IMR-90 (cell line): ENCODE results near the gene CDRT15L2. TPM values are rescaled to one million over a fixed set of nuclear protein-coding genes. Genes with fewer than 3 reads are reported as not detected.
"Not testable (repeated sequence)": the region's sequence is repeated elsewhere in the genome, so short reads cannot be mapped to it uniquely, and the experiment has no call there.

Experiments
- ATAC-seq: fragments of 200-7000 bp; cut with Tn5 transposase; 2 replicates; pipeline ENCODE4 v1.9.1; 2020; ENCODE audit warnings: low read depth, mild to moderate bottlenecking, moderate library complexity
- BruUV-seq: library from RNA; stranded (reverse); fragments of 400-500 nt; replicated peaks from 2 replicates; lab custom pipeline; 2021; lab: Mats Ljungman, UMichigan
- CTCF ChIA-PET: fragments of 300-600 bp; formaldehyde crosslinking; extraction: SDS; loops from one replicate; lab custom pipeline; 2021; ENCODE audit warnings: antibody characterized with exemption; lab: Yijun Ruan, JAX
- POLR2A ChIA-PET: fragments of 300-600 bp; sonication (Branson Sonifier 250); formaldehyde crosslinking; loops from one replicate; lab custom pipeline; 2022; ENCODE audit warnings: antibody characterized with exemption; ENCODE audit not compliant: unreplicated experiment; lab: Charles Lee
- DNase-seq: peaks from one replicate; pipeline ENCODE4 v3.0.0; 2013
- H2AFZ ChIP-seq: replicated peaks from 2 replicates; pipeline ENCODE3; 2013; ENCODE audit warnings: low read length, mild to moderate bottlenecking; ENCODE audit not compliant: poor library complexity
- H2AK5ac ChIP-seq: 2 replicates; pipeline ENCODE4 v1.6.1; 2013; ENCODE audit warnings: low read depth, low read length, inconsistent platforms
- H2AK9ac ChIP-seq: replicated peaks from 2 replicates; pipeline ENCODE3; 2013; ENCODE audit warnings: mild to moderate bottlenecking, low read depth, low read length, moderate library complexity; ENCODE audit not compliant: poor library complexity
- H2BK120ac ChIP-seq: 2 replicates; pipeline ENCODE4 v1.6.1; 2013; ENCODE audit warnings: low read depth, low read length, inconsistent platforms
- H2BK15ac ChIP-seq: 3 replicates; pipeline ENCODE4 v1.6.1; 2013; ENCODE audit warnings: low read depth, low read length, inconsistent platforms
- H2BK20ac ChIP-seq: 2 replicates; pipeline ENCODE4 v1.6.1; 2013; ENCODE audit warnings: low read depth, mild to moderate bottlenecking, inconsistent platforms, low read length, moderate library complexity
- H2BK5ac ChIP-seq: 2 replicates; pipeline ENCODE4 v1.6.1; 2013; ENCODE audit warnings: mild to moderate bottlenecking, low read depth, low read length, inconsistent platforms; ENCODE audit not compliant: poor library complexity, severe bottlenecking
- H3K14ac ChIP-seq: replicated peaks from 2 replicates; pipeline ENCODE4 v1.6.1; 2013; ENCODE audit warnings: low read depth, low read length, inconsistent platforms
- H3K18ac ChIP-seq: 2 replicates; pipeline ENCODE4 v1.6.1; 2013; ENCODE audit warnings: low read depth, low read length, control low read depth
- H3K23ac ChIP-seq: 2 replicates; pipeline ENCODE4 v1.6.1; 2013; ENCODE audit warnings: low read depth, low read length, inconsistent platforms
- H3K27ac ChIP-seq: 2 replicates; pipeline ENCODE4 v1.5.1; 2013; ENCODE audit warnings: mild to moderate bottlenecking, control low read depth, low read length; ENCODE audit not compliant: insufficient read depth
- H3K27me3 ChIP-seq: 2 replicates; pipeline ENCODE4 v1.6.1; 2013; ENCODE audit warnings: low read length; ENCODE audit not compliant: control insufficient read depth, insufficient read depth
- H3K36me3 ChIP-seq: 2 replicates; pipeline ENCODE4 v1.6.1; 2013; ENCODE audit warnings: low read length, mixed read lengths; ENCODE audit not compliant: control insufficient read depth, insufficient read depth
- H3K4ac ChIP-seq: 2 replicates; pipeline ENCODE4 v1.6.1; 2013; ENCODE audit warnings: low read depth, low read length, inconsistent platforms
- H3K4me1 ChIP-seq: 2 replicates; pipeline ENCODE4 v1.6.1; 2013; ENCODE audit warnings: low read length, mixed read lengths; ENCODE audit not compliant: control insufficient read depth, insufficient read depth
- H3K4me2 ChIP-seq: 2 replicates; pipeline ENCODE4 v1.6.1; 2013; ENCODE audit warnings: low read depth, mild to moderate bottlenecking, control low read depth, low read length, moderate library complexity
- H3K4me3 ChIP-seq: 2 replicates; pipeline ENCODE4 v1.5.1; 2013; ENCODE audit warnings: low read depth, mild to moderate bottlenecking, control low read depth, low read length, moderate library complexity; ENCODE audit not compliant: insufficient read depth
- H3K56ac ChIP-seq: 2 replicates; pipeline ENCODE4 v1.6.1; 2013; ENCODE audit warnings: low read length, inconsistent platforms; ENCODE audit not compliant: insufficient read depth; ENCODE audit errors: extremely low read depth
- H3K79me1 ChIP-seq, 2 experiments: 2 replicates each; pipeline ENCODE4 v1.6.1; 2013; ENCODE audit warnings: low read length in 2 of 2, inconsistent platforms in 1 of 2, low read depth in 1 of 2
- H3K9ac ChIP-seq: 2 replicates; pipeline ENCODE4 v1.6.1; 2013; ENCODE audit warnings: low read depth, low read length, control low read depth
- H3K9me1 ChIP-seq: 2 replicates; pipeline ENCODE4 v1.6.1; 2013; ENCODE audit warnings: low read length, inconsistent platforms; ENCODE audit not compliant: insufficient read depth
- H3K9me3 ChIP-seq: 2 replicates; pipeline ENCODE4 v1.6.1; 2013; ENCODE audit warnings: low read length; ENCODE audit not compliant: control insufficient read depth, insufficient read depth
- H4K20me1 ChIP-seq: 2 replicates; pipeline ENCODE4 v1.6.1; 2013; ENCODE audit warnings: low read length, inconsistent platforms; ENCODE audit not compliant: insufficient read depth
- H4K5ac ChIP-seq: 2 replicates; pipeline ENCODE4 v1.6.1; 2013; ENCODE audit warnings: mild to moderate bottlenecking, low read depth, low read length, control low read depth
- H4K8ac ChIP-seq, 2 experiments: 2 replicates each; pipeline ENCODE4 v1.6.1; 2013; ENCODE audit warnings: low read depth in 2 of 2, low read length in 2 of 2, control low read depth in 1 of 2, inconsistent platforms in 1 of 2
- H4K91ac ChIP-seq: 2 replicates; pipeline ENCODE4 v1.6.1; 2013; ENCODE audit warnings: low read depth, low read length, inconsistent platforms; ENCODE audit not compliant: insufficient read depth
- WGBS, 2 experiments: methylation state at CpG; one replicate each; pipeline versions ENCODE4 v1.1.5 to v1.1.7; 2013; ENCODE audit warnings: missing lambda C conversion rate in 2 of 2; ENCODE audit not compliant: insufficient read length in 1 of 2; ENCODE audit errors: extremely low coverage in 2 of 2; 5-methylcytosine and 5-hydroxymethylcytosine counted together
- dilution Hi-C: fragments of 300-500 bp; cut with HindIII; formaldehyde crosslinking; loops from one replicate; pipeline ENCODE4 v1.14.3; 2018; ENCODE audit warnings: low sequenced_read_pairs; ENCODE audit not compliant: unreplicated experiment
- in situ Hi-C: fragments of 300-500 bp; cut with MboI; formaldehyde crosslinking; loops from 3 replicates; pipeline ENCODE4 v1.14.3; 2019; ENCODE audit warnings: low sequenced_read_pairs, inconsistent platforms, mixed read lengths
- intact Hi-C: fragments of 100-400 bp; cut with micrococcal nuclease; formaldehyde crosslinking; loops from 2 replicates; pipeline ENCODE4 v1.10.0; 2022
- polyA plus RNA-seq, 3 experiments: library from polyadenylated mRNA; depleted of rRNA; stranded (reverse); fragments of >200 nt; gene quantifications; 2 replicates each; pipeline ENCODE4 v1.2.3, GENCODE V29; 2012; ENCODE audit warnings: low replicate concordance in 1 of 3
- total RNA-seq: library from RNA; depleted of rRNA; stranded (reverse); fragments of >200 nt; gene quantifications from 2 replicates; pipeline ENCODE4 v1.2.3, GENCODE V29; 2012

Gene CDRT15L2
- total and polyA plus RNA-seq, 2 of the 4 experiments (the other 2 are of a cell fraction) = not detected

DNA sequence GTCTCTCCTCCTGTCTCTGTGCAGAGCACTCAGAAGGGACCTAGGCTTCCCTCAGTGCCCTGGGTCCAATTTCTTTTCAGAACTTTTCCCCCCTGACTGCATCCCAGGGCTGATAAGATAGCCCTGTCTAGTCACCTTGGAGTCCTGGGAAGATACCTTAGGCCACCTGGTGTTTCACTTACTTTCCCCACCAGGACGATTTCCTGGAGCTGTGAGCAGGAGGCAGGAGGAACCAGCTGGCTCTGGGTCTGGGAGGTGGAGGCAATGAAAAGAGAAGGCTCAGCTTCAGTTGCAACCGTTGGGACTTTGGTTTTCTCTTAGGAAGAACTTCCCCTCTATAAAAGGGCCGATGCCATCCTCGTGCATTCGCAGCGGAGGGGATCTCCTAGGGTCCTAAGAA, 12.1 kb upstream of the CDRT15L2 start:
- H3K4ac ChIP-seq, ATAC-seq, dilution Hi-C loops, H3K56ac ChIP-seq, H3K14ac ChIP-seq, BruUV-seq, in situ Hi-C loops, H2BK20ac ChIP-seq, POLR2A ChIA-PET, H3K9me3 ChIP-seq, H2BK15ac ChIP-seq, H2AK9ac ChIP-seq, CTCF ChIA-PET, H3K18ac ChIP-seq, H3K27ac ChIP-seq, H2BK5ac ChIP-seq, H3K4me1 ChIP-seq, H3K4me2 ChIP-seq, H4K20me1 ChIP-seq, H3K79me1 ChIP-seq, H4K8ac ChIP-seq, DNase-seq, H3K36me3 ChIP-seq, H4K91ac ChIP-seq, H3K27me3 ChIP-seq, H3K23ac ChIP-seq, intact Hi-C loops, H2BK120ac ChIP-seq, H3K4me3 ChIP-seq, H2AFZ ChIP-seq, H4K5ac ChIP-seq, H2AK5ac ChIP-seq, H3K9me1 ChIP-seq, H3K9ac ChIP-seq: not testable (repeated sequence)
- no CpG with 5 or more reads among the region's 6 CpGs for WGBS, 2 experiments

GRCh38 chr17:20568604-20569003, 10.9 kb upstream of the CDRT15L2 start:
- H4K20me1 ChIP-seq, H3K27ac ChIP-seq, H3K9me1 ChIP-seq, H3K4me1 ChIP-seq, intact Hi-C loops, H3K18ac ChIP-seq, H2AK9ac ChIP-seq, CTCF ChIA-PET, H3K79me1 ChIP-seq, H3K23ac ChIP-seq, H3K9me3 ChIP-seq, H3K4me2 ChIP-seq, H3K9ac ChIP-seq, DNase-seq, H2AK5ac ChIP-seq, H3K56ac ChIP-seq, H2BK5ac ChIP-seq, H2BK120ac ChIP-seq, dilution Hi-C loops, H3K27me3 ChIP-seq, POLR2A ChIA-PET, H3K36me3 ChIP-seq, H3K4me3 ChIP-seq, in situ Hi-C loops, ATAC-seq, BruUV-seq, H3K4ac ChIP-seq, H4K5ac ChIP-seq, H2BK20ac ChIP-seq, H4K91ac ChIP-seq, H2AFZ ChIP-seq, H4K8ac ChIP-seq, H2BK15ac ChIP-seq, H3K14ac ChIP-seq: not testable (repeated sequence)
- WGBS, 2 experiments = 73% methylated on average over 2 of the region's 8 CpGs; no CpG with 5 or more reads in 1 of the 2 experiments
